NOMO-1 (cell line): Measurements from ENCODE around the gene RASA3.
A peak's percentile ranks its signal among the peaks of the same experiment; 100 is the strongest.

ENCODE experiments used
- DNase-seq, 2 experiments: peaks; one replicate each; lab custom pipeline; 2025; ENCODE audit not compliant: unreplicated experiment in 2 of 2; lab: John Stamatoyannopoulos, UW

RASA3 gene

DNA sequence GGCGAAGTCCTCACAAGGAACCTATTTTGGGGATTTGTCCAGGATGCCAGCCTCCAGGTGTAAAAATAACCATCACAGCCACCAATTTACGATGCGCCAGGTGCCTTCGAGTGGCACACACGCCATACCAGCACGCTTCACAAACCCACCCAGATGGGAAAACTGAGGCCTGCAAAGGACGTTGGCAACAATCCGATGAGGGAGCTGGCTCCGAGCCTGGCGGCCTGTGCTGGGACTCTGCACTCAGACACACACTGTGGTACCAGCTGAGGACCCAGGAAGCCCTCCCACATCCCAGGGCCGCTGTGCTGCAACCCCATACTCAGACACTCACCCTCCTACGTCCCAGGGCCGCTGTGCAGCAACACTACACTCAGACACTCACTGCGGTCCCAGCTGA lies 93.5 kb downstream of the RASA3 start:
- DNase-seq = no peak

DNA sequence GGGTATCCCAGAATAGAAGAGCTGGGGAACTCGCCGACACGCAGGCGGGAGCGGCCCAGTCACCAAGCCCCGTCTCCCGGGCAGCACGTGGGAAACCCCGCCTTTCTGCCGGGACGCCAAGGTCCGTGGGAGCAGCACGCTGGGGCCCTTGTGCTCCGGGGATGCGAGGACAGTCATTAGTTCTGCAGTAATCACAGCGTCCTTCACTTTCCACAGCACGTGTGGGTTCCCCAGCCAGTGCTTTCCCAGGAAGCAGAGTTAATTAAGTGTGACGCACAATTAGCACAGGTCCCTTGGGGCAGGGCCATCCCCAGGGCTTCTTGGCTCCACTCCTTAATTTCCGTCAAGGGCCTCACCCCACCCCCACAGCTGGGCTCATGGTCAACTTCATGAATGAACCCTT lies 94.2 kb downstream of the RASA3 start:
- no peak for DNase-seq

GRCh38 chr13:114037674-114038073 lies 94.7 kb downstream of the RASA3 start:
- DNase-seq = no peak

DNA sequence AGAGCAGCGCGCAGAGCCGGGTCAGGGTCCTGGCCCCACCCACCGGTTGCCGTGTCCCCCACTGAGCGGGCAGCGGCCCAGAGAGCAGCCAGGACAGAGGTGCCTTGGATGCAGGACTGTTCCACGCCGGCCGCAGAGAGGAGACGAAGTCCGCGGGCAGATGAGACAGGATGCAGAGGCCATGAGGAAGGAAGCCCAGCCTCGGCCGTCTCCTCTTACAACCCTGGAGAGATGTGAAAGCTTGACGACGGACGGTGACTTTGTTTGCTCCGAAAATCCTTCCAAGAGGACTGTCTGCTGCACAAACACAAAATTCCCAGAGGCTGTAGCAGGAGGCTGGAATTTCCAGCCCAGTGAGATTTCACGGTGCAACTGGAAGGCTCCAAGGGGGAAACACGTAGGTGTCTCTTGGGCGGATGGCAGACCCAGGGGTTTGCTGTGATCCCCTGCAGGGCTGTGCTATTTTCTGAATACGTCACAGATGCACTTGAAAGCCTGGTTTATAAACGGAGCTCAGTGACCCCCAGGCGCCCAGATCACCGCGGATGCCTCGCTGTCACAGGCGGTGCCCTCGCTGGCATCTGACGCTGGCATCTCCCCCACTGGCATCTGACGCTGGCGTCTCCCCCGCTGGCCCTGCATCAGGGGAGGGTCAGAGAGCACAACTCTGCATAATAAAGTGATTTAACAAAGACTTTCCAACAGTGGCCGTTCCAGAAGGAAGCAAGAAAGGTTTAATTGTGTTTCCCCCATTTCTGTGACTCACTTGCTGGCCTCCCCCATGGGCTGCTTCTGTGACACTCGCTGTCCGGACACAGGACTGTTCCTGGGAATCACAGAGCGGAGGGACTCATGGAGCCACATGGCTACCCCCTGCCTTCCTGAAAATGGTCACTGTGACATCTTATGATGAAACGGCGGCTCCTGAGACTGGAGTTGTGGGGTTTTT lies 96.6 kb downstream of the RASA3 start:
- DNase-seq = no peak

DNA sequence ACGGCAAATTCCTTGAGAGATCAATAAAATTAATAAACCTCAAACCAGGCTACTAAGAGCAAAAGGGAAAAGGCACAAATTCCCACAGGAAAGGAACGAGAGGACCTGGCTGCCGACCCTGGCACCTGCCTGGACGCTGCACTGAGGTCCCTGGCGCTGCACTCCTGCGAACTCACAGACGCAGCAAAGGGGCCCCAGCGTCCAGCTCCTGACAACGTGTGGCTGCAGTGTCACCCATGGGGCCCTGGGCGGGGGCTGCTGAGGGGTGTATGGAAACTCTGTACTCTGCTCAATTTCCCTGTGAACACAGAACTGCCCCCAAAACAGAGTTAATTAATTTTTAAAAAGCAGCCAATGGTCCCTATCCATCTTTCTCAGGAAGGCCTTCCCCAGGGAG lies 97.2 kb downstream of the RASA3 start:
- DNase-seq = no peak

DNA sequence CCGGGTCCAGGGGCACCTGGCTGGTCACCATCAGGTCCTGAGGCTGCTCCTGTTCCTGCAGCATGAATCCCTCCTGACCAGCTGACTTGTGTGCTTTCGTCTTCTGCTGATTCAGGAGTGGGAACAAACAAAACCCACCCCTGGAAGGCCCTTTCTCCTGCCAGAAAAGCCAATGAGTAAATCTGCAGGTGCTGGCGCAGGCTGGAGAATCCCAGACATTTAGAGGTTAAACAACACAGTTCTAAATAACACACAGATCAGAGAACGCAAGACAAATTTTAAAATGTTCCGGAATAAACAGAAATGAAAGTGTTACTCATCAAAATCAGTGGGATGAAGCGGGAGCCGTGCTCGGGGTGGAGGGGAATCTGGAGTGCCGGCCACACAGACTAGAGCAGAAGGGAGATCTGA lies 97.9 kb downstream of the RASA3 start:
- DNase-seq = no peak

DNA sequence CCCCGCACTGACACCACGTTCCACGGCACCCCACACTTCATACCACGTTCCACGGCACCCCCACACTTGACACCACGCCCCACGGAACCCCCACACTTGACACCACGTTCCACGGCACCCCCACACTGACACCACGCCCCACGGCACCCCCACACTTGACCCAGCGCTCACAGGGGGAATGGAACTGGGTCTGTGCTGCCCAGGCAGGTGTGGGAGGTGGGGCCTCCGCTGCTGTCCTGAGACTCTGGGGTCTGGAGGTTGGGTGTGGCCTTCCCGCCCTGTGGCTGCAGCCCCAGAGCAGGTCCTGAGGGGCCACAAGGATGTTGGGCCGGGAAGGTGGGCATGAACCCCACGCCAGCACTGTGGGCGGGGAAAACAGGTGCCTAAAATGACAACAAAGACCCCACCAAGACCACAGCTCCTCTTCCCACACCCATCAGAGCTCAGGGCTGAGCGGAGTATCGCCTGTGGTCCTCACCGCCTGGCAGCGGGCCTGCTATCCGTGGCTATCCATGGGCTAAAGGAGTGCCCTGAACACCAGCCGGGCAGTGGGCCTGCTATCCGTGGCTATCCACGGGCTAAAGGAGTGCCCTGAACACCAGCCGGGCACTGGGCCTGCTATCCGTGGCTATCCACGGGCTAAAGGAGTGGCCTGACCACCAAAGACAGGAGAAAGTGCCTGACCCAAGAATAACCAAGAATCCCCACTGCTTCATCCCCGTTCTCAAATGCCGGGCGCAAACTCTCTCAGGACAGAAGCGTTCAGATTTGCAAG lies 98.7 kb downstream of the RASA3 start:
- DNase-seq = no peak

DNA sequence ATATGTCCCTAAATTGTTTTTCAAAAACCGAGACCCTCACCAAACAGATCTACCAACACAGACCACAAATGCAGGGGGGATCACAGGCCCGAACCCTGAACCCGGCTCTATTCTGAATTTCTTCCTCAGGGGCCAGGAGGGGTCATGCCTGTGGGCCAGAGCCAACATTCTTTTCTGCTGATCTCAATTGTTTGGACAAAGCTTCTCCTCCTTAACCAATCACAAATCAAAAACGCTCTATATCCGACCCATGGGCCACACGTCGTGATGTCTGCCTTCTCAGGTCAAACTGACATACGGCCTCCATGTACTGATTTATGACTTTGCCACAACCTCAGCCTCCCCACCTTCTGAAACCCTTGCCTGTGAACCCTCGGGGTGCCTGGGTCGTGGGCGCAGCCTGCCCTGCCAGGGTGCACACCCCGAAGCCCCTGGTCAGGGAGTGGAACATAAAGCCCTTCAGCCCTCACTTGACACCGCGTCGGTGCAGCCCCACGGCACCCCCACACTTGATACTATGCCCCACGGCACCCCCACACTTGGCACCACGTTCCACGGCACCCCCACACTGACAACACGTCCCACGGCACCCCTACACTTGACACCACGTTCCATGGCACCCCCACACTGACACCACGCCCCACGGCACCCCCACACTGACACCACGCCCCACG lies 100.2 kb downstream of the RASA3 start:
- no peak for DNase-seq

- no peak for DNase-seq
These were observed 100.8 kb downstream of the RASA3 start for GRCh38 chr13:114031631-114032030.

DNA sequence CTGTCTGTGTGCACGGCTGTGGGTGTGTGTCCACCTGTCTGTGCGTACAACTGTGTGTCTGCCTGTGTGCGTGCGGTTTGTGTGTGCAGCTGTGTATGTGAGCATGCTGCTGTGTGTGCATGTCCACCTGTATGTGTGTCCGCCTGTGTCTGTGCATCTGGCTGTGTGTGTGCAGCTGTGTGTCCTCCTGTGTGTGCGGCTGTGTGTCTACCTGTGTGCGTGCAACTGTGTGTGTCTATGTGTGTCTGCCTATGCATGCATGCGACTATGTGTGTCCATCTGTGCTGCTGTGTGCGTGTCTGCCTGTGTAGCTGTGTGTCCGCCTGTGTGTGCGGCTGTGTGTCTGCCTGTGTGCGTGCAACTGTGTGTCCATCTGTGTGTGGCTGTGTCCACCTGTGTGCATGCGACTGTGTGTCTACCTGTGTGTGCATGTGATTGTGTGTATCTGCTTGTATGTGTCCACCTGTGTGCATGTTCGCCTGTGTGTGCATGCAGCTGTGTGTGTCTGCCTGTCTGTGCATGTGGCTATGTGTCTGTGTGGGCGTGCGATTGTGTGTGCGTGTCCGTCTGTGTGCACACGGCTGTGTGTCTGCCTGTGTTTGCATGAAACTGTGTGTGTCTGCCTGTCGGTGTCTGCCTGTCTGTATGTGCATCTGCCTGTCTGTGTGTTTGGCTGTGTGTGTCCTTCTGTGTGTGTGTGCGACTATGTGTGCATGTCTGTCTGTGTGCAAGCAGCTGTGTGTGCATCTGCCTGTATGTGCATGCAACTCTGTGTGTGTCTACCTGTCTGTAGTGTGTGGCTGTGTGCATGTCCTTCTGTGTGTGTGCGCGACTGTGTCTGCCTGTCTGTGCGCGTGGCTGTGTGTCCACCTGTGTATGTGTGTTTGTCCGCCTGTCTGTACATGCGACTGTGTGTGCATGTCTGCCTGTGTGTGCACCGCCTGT lies 101.5 kb downstream of the RASA3 start:
- DNase-seq = no peak

DNA sequence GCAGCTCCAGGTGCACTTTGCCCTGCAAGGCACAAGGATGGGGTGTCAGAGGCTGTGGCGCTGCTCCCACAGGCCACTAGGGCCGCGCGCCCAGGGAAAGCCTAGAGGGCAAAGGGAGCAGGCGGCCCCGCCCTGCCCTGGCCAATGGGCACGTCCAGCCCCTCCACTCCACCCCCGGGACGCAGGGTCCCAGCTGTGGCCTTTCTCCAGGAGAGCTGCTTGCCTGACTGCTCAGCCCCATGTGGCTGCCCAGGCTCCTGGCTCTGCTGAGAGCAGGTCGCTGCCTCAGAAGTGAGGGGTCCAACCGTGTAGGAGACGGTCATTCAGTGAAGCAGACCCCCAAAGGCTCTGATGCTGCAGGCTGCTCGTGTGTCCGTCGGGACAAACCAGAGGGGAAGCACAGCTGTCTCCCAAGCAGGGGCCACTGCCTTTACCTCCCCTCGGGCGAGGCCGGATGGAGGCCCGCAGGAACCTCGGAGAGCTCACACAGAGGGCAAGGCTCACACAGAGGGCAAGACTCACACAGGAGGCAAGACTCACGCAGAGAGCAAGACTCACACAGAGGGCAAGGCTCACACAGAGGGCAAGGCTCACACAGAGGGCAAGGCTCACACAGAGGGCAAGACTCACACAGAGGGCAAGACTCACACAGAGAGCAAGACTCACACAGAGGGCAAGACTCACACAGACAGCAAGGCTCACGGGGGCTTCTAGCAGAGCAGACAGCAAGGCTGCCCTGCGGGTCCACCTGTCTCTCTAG lies 102.4 kb downstream of the RASA3 start:
- DNase-seq = no peak

- DNase-seq = no peak
These were observed 104.6 kb downstream of the RASA3 start for GRCh38 chr13:114027826-114028225.

DNA sequence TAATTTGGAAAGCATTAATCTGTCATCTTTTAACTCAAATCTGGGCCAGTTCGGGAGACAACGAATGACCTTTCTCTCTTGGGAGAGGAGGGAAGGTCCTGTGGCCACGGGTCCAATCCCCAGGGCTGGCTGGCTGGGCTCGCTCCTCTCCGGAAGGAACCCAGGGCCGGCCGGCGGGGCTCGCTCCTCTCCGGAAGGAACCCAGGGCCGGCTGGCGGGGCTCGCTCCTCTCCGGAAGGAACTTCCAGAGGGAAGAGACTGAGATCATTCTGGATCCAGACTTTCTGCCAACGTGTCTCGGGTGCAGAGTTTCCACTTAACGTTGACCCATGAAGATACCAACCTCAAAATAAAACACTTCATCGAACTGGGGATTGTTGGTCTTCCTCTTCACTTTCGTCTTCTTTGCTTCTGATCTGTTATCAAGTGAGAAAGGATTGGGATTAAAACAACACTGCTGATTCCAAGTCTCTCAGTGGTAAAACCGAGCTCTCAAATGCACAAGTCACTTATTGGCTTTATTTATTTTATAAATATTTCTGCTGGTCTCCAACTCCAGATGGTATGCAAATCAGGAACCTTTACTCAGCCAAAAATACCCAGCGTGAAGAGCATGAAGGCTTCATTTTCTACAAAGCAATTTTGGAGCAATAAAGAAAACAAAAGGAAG lies 105.2 kb downstream of the RASA3 start:
- DNase-seq = no peak

DNA sequence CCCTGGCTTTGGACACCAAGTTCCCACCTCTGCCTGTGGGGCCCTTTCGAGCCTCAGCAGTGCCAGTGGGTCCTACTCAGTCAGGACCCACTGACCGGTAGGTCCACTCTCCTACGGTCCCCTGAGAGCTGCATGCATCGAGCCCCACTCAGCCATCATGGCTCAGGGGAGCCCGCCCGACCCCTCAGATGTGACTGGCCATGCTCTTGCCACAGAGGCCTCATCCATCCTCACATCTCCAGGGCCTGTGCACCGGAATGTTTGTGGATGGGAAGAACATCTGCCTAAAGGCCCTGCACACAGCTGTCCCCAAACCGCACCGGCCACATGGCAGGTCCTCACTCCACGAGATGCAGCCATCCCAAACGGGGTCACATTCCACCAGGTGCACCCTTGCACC lies 105.9 kb downstream of the RASA3 start:
- DNase-seq = no peak

- no peak for DNase-seq
These were observed 106.5 kb downstream of the RASA3 start for GRCh38 chr13:114025714-114026431.

- no peak for DNase-seq
These were observed 107.1 kb downstream of the RASA3 start for GRCh38 chr13:114025405-114025713.

DNA sequence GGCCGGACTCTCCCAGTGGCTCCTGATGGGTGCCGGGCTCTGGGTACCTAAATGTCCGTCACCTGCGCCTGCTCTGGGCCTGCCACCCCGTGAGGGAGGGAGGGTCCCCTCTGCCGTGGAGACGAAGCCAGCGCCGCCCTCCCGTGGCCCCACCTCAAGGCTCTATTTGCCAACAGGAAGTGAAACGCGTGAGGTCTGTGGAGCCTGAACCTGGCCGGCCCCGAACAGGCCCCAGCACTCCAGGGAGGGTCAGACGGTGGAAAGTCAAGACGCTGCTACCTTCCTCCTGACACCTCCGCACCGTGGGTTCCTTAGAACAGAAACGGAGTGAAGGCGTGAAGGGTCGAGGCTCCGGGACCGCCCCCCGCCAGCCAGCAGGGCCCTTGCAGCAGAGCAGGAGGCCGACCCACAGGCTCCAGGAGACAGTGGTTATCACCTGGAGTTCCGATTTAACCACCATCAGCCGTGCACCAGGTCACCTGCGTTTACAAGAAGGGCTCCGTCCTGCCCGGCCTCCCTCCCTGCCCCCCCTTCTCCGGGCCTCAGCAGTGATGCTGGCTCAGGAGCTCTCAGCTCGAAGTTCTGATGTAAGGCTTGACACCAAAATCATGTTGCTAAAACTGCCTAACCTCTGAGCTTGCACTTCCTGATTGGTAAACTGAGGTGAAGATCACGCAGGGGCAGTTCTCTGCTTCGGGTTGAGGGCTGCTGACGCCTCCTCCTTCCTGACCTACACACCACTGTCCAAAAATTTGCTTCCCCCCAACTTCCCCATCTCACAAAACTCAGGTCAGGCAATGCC lies 107.6 kb downstream of the RASA3 start:
- peak; percentile 20 to 50 for DNase-seq
